OCI-LY1 (cell line): ENCODE measurements around the gene NAV2.

Source experiments
- CTCF ChIP-seq: fragments of 200-600 bp; sonication (generic), shearing (Covaris generic); IDR thresholded peaks from 2 replicates; pipeline ENCODE4 v1.5.1; 2017; ENCODE audit warnings: mild to moderate bottlenecking, antibody characterized with exemption, low read length, moderate library complexity, mixed read lengths
- EZH2 ChIP-seq: fragments of 200-600 bp; sonication (generic), shearing (Covaris generic); IDR thresholded peaks from 2 replicates; pipeline ENCODE4 v1.8.0; 2017; ENCODE audit warnings: borderline replicate concordance, mixed run types, mild to moderate bottlenecking, antibody characterized with exemption, low read length, moderate library complexity, mixed read lengths

- no peak for TF ChIP-seq CTCF
- TF ChIP-seq EZH2: no peak
Observed at GRCh38 chr11:19769820-19770219, 57.2 kb downstream of the NAV2 start.
